Measurements from ENCODE around the gene EXOC4. TPM values are rescaled to one million over a fixed set of nuclear protein-coding genes. Genes with fewer than 3 reads are reported as not detected.

Gene EXOC4
- total RNA-seq, 2 donors from 2014 or later: 106 to 115 TPM

- H3K4me3 Mint-ChIP-seq: no peak overlapping the region
- H3K27ac ChIP-seq (ENCODE audit: low read depth, low read length): no peak overlapping the region
- H3K4me1 Mint-ChIP-seq: no peaks in the 10 kb centered on the region
- TF ChIP-seq, protein P1, sequence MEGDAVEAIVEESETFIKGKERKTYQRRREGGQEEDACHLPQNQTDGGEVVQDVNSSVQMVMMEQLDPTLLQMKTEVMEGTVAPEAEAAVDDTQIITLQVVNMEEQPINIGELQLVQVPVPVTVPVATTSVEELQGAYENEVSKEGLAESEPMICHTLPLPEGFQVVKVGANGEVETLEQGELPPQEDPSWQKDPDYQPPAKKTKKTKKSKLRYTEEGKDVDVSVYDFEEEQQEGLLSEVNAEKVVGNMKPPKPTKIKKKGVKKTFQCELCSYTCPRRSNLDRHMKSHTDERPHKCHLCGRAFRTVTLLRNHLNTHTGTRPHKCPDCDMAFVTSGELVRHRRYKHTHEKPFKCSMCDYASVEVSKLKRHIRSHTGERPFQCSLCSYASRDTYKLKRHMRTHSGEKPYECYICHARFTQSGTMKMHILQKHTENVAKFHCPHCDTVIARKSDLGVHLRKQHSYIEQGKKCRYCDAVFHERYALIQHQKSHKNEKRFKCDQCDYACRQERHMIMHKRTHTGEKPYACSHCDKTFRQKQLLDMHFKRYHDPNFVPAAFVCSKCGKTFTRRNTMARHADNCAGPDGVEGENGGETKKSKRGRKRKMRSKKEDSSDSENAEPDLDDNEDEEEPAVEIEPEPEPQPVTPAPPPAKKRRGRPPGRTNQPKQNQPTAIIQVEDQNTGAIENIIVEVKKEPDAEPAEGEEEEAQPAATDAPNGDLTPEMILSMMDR (conservative IDR thresholded peaks at IDR 0.05): no peak
- no peak for DNase-seq
- no peaks in the 10 kb centered on the region for H3K27me3 Mint-ChIP-seq (ENCODE audit: insufficient read depth)
- no peaks in the 10 kb centered on the region for H3K4me1 ChIP-seq (ENCODE audit: control insufficient read depth, insufficient read depth, low read length)
- peaks cover 8% of the 10 kb centered on the region for H3K36me3 Mint-ChIP-seq (ENCODE audit: low read depth)
- H3K27ac Mint-ChIP-seq: no peak overlapping the region
- WGBS, 2 experiments (ENCODE audit: insufficient coverage in 1 of 2, insufficient read length in 1 of 2): 86 to 100% methylated on average over 1 to 2 of the region's 2 CpGs
- H3K9ac ChIP-seq (ENCODE audit: extremely low read depth, low read length, poor library complexity, severe bottlenecking): no peak overlapping the region
- H3K4me3 ChIP-seq (ENCODE audit: low read length): no peak overlapping the region
- no peaks in the 10 kb centered on the region for H3K36me3 ChIP-seq (ENCODE audit: control insufficient read depth, insufficient read depth, low read length)
- H3K27me3 ChIP-seq (ENCODE audit: control insufficient read depth, insufficient read depth, low read length, poor library complexity, severe bottlenecking): no peaks in the 10 kb centered on the region
- H3K9me3 ChIP-seq (ENCODE audit: control insufficient read depth, low read length): no peaks in the 10 kb centered on the region
- H3K9me3 Mint-ChIP-seq: peaks cover 7% of the 10 kb centered on the region
These were observed 791.8 kb downstream of the EXOC4 start for GRCh38 chr7:134044682-134045081.

GRCh38 chr7:134045716-134046115 lies 792.8 kb downstream of the EXOC4 start:
- WGBS, 2 experiments (ENCODE audit: insufficient coverage in 1 of 2, insufficient read length in 1 of 2): 97% methylated on average over 3 of the region's 4 CpGs; no CpG with 5 or more reads in 1 of the 2 experiments
- peaks cover 7% of the 10 kb centered on the region for H3K9me3 Mint-ChIP-seq
- H3K27ac Mint-ChIP-seq: no peak overlapping the region

GRCh38 chr7:134046594-134047128 lies 793.8 kb downstream of the EXOC4 start:
- Histone ChIP-seq H3K4me3 (ENCODE audit: low read length) (no peak overlapping the region), H3K9me3 (ENCODE audit: control insufficient read depth, low read length) (no peaks in the 10 kb centered on the region), H3K27ac (ENCODE audit: low read depth, low read length) (no peak overlapping the region), H3K9ac (ENCODE audit: extremely low read depth, low read length, poor library complexity, severe bottlenecking) (no peak overlapping the region), H3K27me3 (ENCODE audit: control insufficient read depth, insufficient read depth, low read length, poor library complexity, severe bottlenecking) (no peaks in the 10 kb centered on the region), H3K4me1 (ENCODE audit: control insufficient read depth, insufficient read depth, low read length) (no peaks in the 10 kb centered on the region), H3K36me3 (ENCODE audit: control insufficient read depth, insufficient read depth, low read length) (no peaks in the 10 kb centered on the region)
- H3K4me3 Mint-ChIP-seq: no peak overlapping the region
- H3K36me3 Mint-ChIP-seq (ENCODE audit: low read depth): peaks cover 8% of the 10 kb centered on the region
- no peaks in the 10 kb centered on the region for H3K4me1 Mint-ChIP-seq
- 71 to 83% methylated on average over 8 to 9 of the region's 9 CpGs for WGBS, 2 experiments (ENCODE audit: insufficient coverage in 1 of 2, insufficient read length in 1 of 2)
- peak overlapping the region; percentile 69 for H3K27ac Mint-ChIP-seq
- TF ChIP-seq, protein P1 (conservative IDR thresholded peaks at IDR 0.05): no peak
- H3K9me3 Mint-ChIP-seq: peaks cover 7% of the 10 kb centered on the region
- DNase-seq: peak; percentile 44
- H3K27me3 Mint-ChIP-seq (ENCODE audit: insufficient read depth): no peaks in the 10 kb centered on the region

More at GRCh38 chr7:134045716-134046115, 792.8 kb downstream of the EXOC4 start:
- Histone ChIP-seq H3K27me3 (ENCODE audit: control insufficient read depth, insufficient read depth, low read length, poor library complexity, severe bottlenecking) (no peaks in the 10 kb centered on the region), H3K27ac (ENCODE audit: low read depth, low read length) (no peak overlapping the region), H3K9me3 (ENCODE audit: control insufficient read depth, low read length) (no peaks in the 10 kb centered on the region), H3K4me3 (ENCODE audit: low read length) (no peak overlapping the region), H3K4me1 (ENCODE audit: control insufficient read depth, insufficient read depth, low read length) (no peaks in the 10 kb centered on the region), H3K36me3 (ENCODE audit: control insufficient read depth, insufficient read depth, low read length) (no peaks in the 10 kb centered on the region), H3K9ac (ENCODE audit: extremely low read depth, low read length, poor library complexity, severe bottlenecking) (no peak overlapping the region)
- H3K4me1 Mint-ChIP-seq: no peaks in the 10 kb centered on the region
- H3K27me3 Mint-ChIP-seq (ENCODE audit: insufficient read depth): no peaks in the 10 kb centered on the region
- TF ChIP-seq, protein P1 (conservative IDR thresholded peaks at IDR 0.05): no peak
- H3K36me3 Mint-ChIP-seq (ENCODE audit: low read depth): peaks cover 8% of the 10 kb centered on the region
- no peak for DNase-seq
- H3K4me3 Mint-ChIP-seq: no peak overlapping the region
